HEK293T (cell line): ENCODE results near the gene ANO1.

Experiments
- CTCF ChIA-PET: fragments of 350-600 bp; formaldehyde crosslinking; extraction: SDS; loops from one replicate; lab custom pipeline; 2021; ENCODE audit warnings: antibody characterized with exemption, inconsistent platforms; lab: Yijun Ruan, JAX
- POLR2A ChIA-PET: fragments of 350-600 bp; formaldehyde crosslinking; extraction: SDS; loops from one replicate; lab custom pipeline; 2020; ENCODE audit warnings: antibody characterized with exemption, inconsistent platforms; lab: Yijun Ruan, JAX
- DNase-seq: peaks from one replicate; pipeline ENCODE4 v3.0.0; 2012; ENCODE audit warnings: mixed read lengths; ENCODE audit errors: extremely low spot score
- ARNT ChIP-seq: fragments of 450-650 bp; IDR thresholded peaks from 2 replicates; pipeline ENCODE4 v1.6.1; 2017; ENCODE audit warnings: mild to moderate bottlenecking
- BHLHE40 ChIP-seq: fragments of 450-650 bp; IDR thresholded peaks from 2 replicates; pipeline ENCODE4 v1.6.1; 2016; ENCODE audit warnings: mild to moderate bottlenecking, moderate library complexity, borderline replicate concordance
- CTBP1 ChIP-seq: fragments of 450-650 bp; IDR thresholded peaks from 2 replicates; pipeline ENCODE4 v1.6.1; 2016; ENCODE audit warnings: borderline replicate concordance
- ELF4 ChIP-seq: fragments of 450-650 bp; IDR thresholded peaks from 2 replicates; pipeline ENCODE4 v1.6.1; 2017; ENCODE audit warnings: antibody characterized with exemption
- FOXA1 ChIP-seq: fragments of 450-650 bp; IDR thresholded peaks from 2 replicates; pipeline ENCODE4 v1.6.1; 2016; ENCODE audit warnings: mild to moderate bottlenecking
- FOXK2 ChIP-seq: fragments of 450-650 bp; IDR thresholded peaks from 2 replicates; pipeline ENCODE4 v1.6.1; 2016; ENCODE audit warnings: mild to moderate bottlenecking
- FOXM1 ChIP-seq: fragments of 450-650 bp; IDR thresholded peaks from 2 replicates; pipeline ENCODE4 v1.6.1; 2017; ENCODE audit warnings: mild to moderate bottlenecking, borderline replicate concordance
- HDGF ChIP-seq: fragments of 450-650 bp; IDR thresholded peaks from 2 replicates; pipeline ENCODE4 v1.6.1; 2017; ENCODE audit warnings: antibody characterized with exemption, borderline replicate concordance
- L3MBTL2 ChIP-seq: fragments of 450-650 bp; conservative IDR thresholded peaks from 2 replicates; pipeline ENCODE4 v1.6.1; 2016; ENCODE audit warnings: mild to moderate bottlenecking
- LEF1 ChIP-seq: fragments of 450-650 bp; IDR thresholded peaks from 2 replicates; pipeline ENCODE4 v1.6.1; 2017; ENCODE audit warnings: mild to moderate bottlenecking, borderline replicate concordance
- NFRKB ChIP-seq: fragments of 450-650 bp; IDR thresholded peaks from 2 replicates; pipeline ENCODE4 v1.6.1; 2016; ENCODE audit warnings: mild to moderate bottlenecking, moderate library complexity
- PKNOX1 ChIP-seq: fragments of 450-650 bp; IDR thresholded peaks from 2 replicates; pipeline ENCODE4 v1.6.1; 2016
- SP1 ChIP-seq: fragments of 450-650 bp; IDR thresholded peaks from 2 replicates; pipeline ENCODE4 v1.6.1; 2017
- SUZ12 ChIP-seq: fragments of 450-650 bp; IDR thresholded peaks from 2 replicates; pipeline ENCODE4 v1.6.1; 2016; ENCODE audit warnings: mild to moderate bottlenecking
- TARDBP ChIP-seq: fragments of 450-650 bp; IDR thresholded peaks from 2 replicates; pipeline ENCODE4 v1.6.1; 2016
- ZNF384 ChIP-seq: fragments of 450-650 bp; IDR thresholded peaks from 2 replicates; pipeline ENCODE4 v1.6.1; 2016

Gene ANO1

GRCh38 chr11:70092959-70093715 is 15.0 kb downstream of the ANO1 start:
- no peak for DNase-seq
- ChIA-PET CTCF (no interaction called here), POLR2A (no interaction called here)
- no peak for TF ChIP-seq LEF1
- no peak for TF ChIP-seq TARDBP
- no peak for TF ChIP-seq SP1
- no peak for TF ChIP-seq ARNT
- no peak for TF ChIP-seq FOXA1
- TF ChIP-seq FOXK2: no peak
- no peak for TF ChIP-seq SUZ12
- TF ChIP-seq FOXM1: no peak
- no peak for TF ChIP-seq CTBP1
- no peak for TF ChIP-seq ELF4
- no peak for TF ChIP-seq PKNOX1
- no peak for TF ChIP-seq HDGF
- no peak for TF ChIP-seq L3MBTL2
- TF ChIP-seq BHLHE40: no peak
- TF ChIP-seq ZNF384: no peak
- no peak for TF ChIP-seq NFRKB

- no peak for DNase-seq
- ChIA-PET POLR2A (interaction anchor here (1.0 kb wide), 1 partner anchor 22 kb away, joined by 3 read pairs; no protein-coding TSS in a partner anchor), CTCF (no interaction called here)
- no peak for TF ChIP-seq ARNT
- no peak for TF ChIP-seq NFRKB
- no peak for TF ChIP-seq FOXK2
- TF ChIP-seq L3MBTL2: no peak
Measured at GRCh38 chr11:70095541-70096252, 17.6 kb downstream of the ANO1 start.

GRCh38 chr11:70097783-70098563 is 19.9 kb downstream of the ANO1 start:
- ChIA-PET POLR2A (no interaction called here), CTCF (no interaction called here)
- no peak for TF ChIP-seq FOXA1
- TF ChIP-seq TARDBP: no peak
- TF ChIP-seq NFRKB: no peak
- TF ChIP-seq ZNF384: no peak
- no peak for TF ChIP-seq SP1
- TF ChIP-seq PKNOX1: no peak
- TF ChIP-seq LEF1: no peak
- no peak for DNase-seq

GRCh38 chr11:70098936-70099335 is 20.8 kb downstream of the ANO1 start:
- ChIA-PET CTCF (no interaction called here), POLR2A (no interaction called here)
- no peak for DNase-seq
- TF ChIP-seq ZNF384 (no peak), FOXM1 (no peak)

GRCh38 chr11:70099578-70100279 is 21.6 kb downstream of the ANO1 start:
- CTCF ChIA-PET: no interaction called here

GRCh38 chr11:70100280-70100603 is 22.1 kb downstream of the ANO1 start:
- DNase-seq: no peak
- ChIA-PET CTCF (no interaction called here), POLR2A (no interaction called here)
- TF ChIP-seq TARDBP: no peak
- no peak for TF ChIP-seq CTBP1

More at GRCh38 chr11:70099578-70100279, 21.6 kb downstream of the ANO1 start:
- POLR2A ChIA-PET: no interaction called here
- no peak for TF ChIP-seq CTBP1
- TF ChIP-seq TARDBP: no peak
- TF ChIP-seq ARNT: no peak
- TF ChIP-seq FOXA1: no peak
- DNase-seq: no peak

- POLR2A ChIA-PET: no interaction called here
- TF ChIP-seq NFRKB (no peak), FOXK2 (no peak), ELF4 (no peak), BHLHE40 (no peak), ZNF384 (no peak), TARDBP (no peak), HDGF (no peak), PKNOX1 (no peak), FOXM1 (no peak), SUZ12 (no peak), CTBP1 (no peak)
- CTCF ChIA-PET: no interaction called here
- DNase-seq: no peak
Measured at GRCh38 chr11:70100791-70101190, 22.7 kb downstream of the ANO1 start.
